ENCODE results near the gene SLC13A4. TPM values are rescaled to one million over a fixed set of nuclear protein-coding genes. Genes with fewer than 3 reads are reported as not detected.

Gene SLC13A4
- total RNA-seq, 1 experiment from 2014 or later: not detected

DNA sequence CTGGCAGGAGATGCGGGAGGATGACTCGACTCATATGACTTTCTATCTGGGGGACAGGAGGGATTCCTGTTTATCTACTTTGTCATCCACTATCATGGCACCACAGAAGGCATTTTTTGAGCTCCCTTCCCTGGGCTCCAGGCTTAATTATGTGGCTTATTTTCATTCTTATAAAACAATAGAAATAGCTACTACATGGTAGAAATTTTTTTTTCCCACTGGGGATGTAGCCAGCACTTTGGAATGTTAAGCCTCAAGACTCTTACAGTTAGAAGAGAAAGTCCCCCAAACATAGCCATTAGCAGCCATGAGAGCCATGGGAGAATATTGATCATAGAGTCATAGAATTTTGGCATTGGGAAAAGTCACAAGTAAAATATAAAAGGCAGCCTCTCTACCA lies 35.3 kb upstream of the SLC13A4 start:
- Histone ChIP-seq H3K27ac (ENCODE audit: low read depth, low read length, poor library complexity, severe bottlenecking) (no peak overlapping the region), H3K4me1 (ENCODE audit: insufficient read depth, low read length, poor library complexity, severe bottlenecking) (no peaks in the 10 kb centered on the region), H3K9me3 (ENCODE audit: low read depth, low read length, poor library complexity, severe bottlenecking) (no peaks in the 10 kb centered on the region), H3K4me3 (ENCODE audit: low read depth, low read length, poor library complexity, severe bottlenecking) (no peak overlapping the region), H3K27me3 (replicated peaks; ENCODE audit: insufficient read depth, low read depth, low read length, poor library complexity) (peaks cover 8% of the 10 kb centered on the region), H3K36me3 (ENCODE audit: insufficient read depth, low read length, poor library complexity, severe bottlenecking) (no peaks in the 10 kb centered on the region)
- CTCF ChIA-PET: no interaction called here
- POLR2A ChIA-PET (ENCODE audit: low non-redundant PET): no interaction called here
- no peak for DNase-seq (ENCODE audit: low spot score)
- TF ChIP-seq EZH2 (IDR thresholded peaks at IDR 0.05; ENCODE audit: borderline replicate concordance, low read depth, low read length, poor library complexity, severe bottlenecking): no peak
- TF ChIP-seq, protein P1, sequence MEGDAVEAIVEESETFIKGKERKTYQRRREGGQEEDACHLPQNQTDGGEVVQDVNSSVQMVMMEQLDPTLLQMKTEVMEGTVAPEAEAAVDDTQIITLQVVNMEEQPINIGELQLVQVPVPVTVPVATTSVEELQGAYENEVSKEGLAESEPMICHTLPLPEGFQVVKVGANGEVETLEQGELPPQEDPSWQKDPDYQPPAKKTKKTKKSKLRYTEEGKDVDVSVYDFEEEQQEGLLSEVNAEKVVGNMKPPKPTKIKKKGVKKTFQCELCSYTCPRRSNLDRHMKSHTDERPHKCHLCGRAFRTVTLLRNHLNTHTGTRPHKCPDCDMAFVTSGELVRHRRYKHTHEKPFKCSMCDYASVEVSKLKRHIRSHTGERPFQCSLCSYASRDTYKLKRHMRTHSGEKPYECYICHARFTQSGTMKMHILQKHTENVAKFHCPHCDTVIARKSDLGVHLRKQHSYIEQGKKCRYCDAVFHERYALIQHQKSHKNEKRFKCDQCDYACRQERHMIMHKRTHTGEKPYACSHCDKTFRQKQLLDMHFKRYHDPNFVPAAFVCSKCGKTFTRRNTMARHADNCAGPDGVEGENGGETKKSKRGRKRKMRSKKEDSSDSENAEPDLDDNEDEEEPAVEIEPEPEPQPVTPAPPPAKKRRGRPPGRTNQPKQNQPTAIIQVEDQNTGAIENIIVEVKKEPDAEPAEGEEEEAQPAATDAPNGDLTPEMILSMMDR (conservative IDR thresholded peaks at IDR 0.05; ENCODE audit: low read depth, low read length): no peak
- no TSS peak for BruUV-seq (replicated peaks)
- intact Hi-C loops (cut with micrococcal nuclease; ENCODE audit: unreplicated experiment): no loop called here

DNA sequence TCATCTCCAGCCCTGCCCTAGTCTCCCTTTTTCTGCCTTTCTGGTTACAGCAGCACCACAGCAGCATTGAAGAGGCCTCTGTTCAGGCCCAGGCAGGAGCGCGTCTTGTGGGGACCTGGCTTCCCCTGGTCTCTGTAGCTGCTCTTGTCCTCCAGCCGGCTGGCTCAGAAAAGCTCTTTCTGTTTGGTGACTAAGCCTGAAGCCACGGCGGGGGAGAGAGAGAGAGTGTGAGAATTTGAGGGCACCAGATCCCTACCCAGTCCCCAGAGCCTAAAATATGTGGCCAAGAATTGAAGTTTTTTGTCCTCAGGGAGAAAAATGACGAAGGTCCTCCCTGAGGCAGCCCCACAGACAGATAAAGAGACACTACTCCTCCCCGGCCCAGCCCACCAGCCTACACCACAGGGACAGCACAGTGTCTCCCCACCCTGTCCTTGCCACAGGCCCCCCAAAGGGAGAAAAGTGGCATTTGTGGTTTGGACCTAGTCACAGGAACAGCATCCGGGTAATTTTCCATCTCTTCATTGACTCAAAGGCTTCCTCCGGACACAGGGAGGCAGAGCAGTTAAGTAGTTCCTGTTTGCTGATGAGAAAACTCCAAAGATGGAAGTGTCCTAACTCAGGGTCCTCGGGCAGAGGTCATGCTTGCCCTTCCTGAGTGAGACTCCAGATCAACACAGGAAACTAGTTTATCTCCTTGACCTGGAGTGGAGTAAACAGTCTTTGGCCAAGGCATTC lies 33.9 kb upstream of the SLC13A4 start:
- no TSS peak for BruUV-seq (replicated peaks)
- CTCF ChIA-PET: no interaction called here
- Histone ChIP-seq H3K9me3 (ENCODE audit: low read depth, low read length, poor library complexity, severe bottlenecking) (no peaks in the 10 kb centered on the region), H3K4me3 (ENCODE audit: low read depth, low read length, poor library complexity, severe bottlenecking) (no peak overlapping the region), H3K4me1 (ENCODE audit: insufficient read depth, low read length, poor library complexity, severe bottlenecking) (no peaks in the 10 kb centered on the region), H3K36me3 (ENCODE audit: insufficient read depth, low read length, poor library complexity, severe bottlenecking) (no peaks in the 10 kb centered on the region), H3K27ac (ENCODE audit: low read depth, low read length, poor library complexity, severe bottlenecking) (no peak overlapping the region), H3K27me3 (replicated peaks; ENCODE audit: insufficient read depth, low read depth, low read length, poor library complexity) (peaks cover 22% of the 10 kb centered on the region)
- DNase-seq (ENCODE audit: low spot score): no peak
- intact Hi-C loops (cut with micrococcal nuclease; ENCODE audit: unreplicated experiment): no loop called here
- POLR2A ChIA-PET (ENCODE audit: low non-redundant PET): no interaction called here
- TF ChIP-seq, protein P1 (conservative IDR thresholded peaks at IDR 0.05; ENCODE audit: low read depth, low read length): no peak
- no peak for TF ChIP-seq EZH2 (IDR thresholded peaks at IDR 0.05; ENCODE audit: borderline replicate concordance, low read depth, low read length, poor library complexity, severe bottlenecking)

DNA sequence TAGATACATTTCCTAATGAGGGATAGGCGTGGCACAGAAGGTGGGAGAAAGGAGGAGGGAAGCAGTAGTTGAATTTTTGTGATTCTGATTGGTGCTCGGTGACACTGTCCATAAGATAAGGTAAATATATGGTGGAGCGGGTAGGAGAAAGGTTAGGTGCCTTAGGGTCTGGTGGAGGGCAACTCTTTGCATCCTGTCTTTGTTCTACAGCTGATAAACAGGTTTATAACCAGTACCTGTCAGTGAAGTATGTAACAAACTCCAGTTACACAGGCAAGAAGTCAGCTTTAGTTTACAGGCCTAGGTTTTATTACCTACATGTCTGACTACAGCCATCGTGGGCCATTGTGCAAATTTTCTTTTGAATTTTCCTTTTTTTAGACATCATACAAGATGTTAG lies 31.5 kb upstream of the SLC13A4 start:
- Histone ChIP-seq H3K4me3 (ENCODE audit: low read depth, low read length, poor library complexity, severe bottlenecking) (no peak overlapping the region), H3K36me3 (ENCODE audit: insufficient read depth, low read length, poor library complexity, severe bottlenecking) (no peaks in the 10 kb centered on the region), H3K27me3 (replicated peaks; ENCODE audit: insufficient read depth, low read depth, low read length, poor library complexity) (peaks cover 20% of the 10 kb centered on the region), H3K27ac (ENCODE audit: low read depth, low read length, poor library complexity, severe bottlenecking) (no peak overlapping the region), H3K4me1 (ENCODE audit: insufficient read depth, low read length, poor library complexity, severe bottlenecking) (no peaks in the 10 kb centered on the region), H3K9me3 (ENCODE audit: low read depth, low read length, poor library complexity, severe bottlenecking) (no peaks in the 10 kb centered on the region)
- DNase-seq (ENCODE audit: low spot score): no peak
- CTCF ChIA-PET: no interaction called here
- no peak for TF ChIP-seq EZH2 (IDR thresholded peaks at IDR 0.05; ENCODE audit: borderline replicate concordance, low read depth, low read length, poor library complexity, severe bottlenecking)
- TF ChIP-seq, protein P1 (conservative IDR thresholded peaks at IDR 0.05; ENCODE audit: low read depth, low read length): no peak
- intact Hi-C loops (cut with micrococcal nuclease; ENCODE audit: unreplicated experiment): no loop called here
- BruUV-seq (replicated peaks): no TSS peak
- POLR2A ChIA-PET (ENCODE audit: low non-redundant PET): no interaction called here
